K562 (cell line): ENCODE results near the gene ITIH3. TPM values are rescaled to one million over a fixed set of nuclear protein-coding genes. Genes with fewer than 3 reads are reported as not detected.

Source experiments
- HDAC3 ChIP-seq: fragments of 450-650 bp; IDR thresholded peaks from 2 replicates; pipeline ENCODE4 v1.6.1; 2018; ENCODE audit warnings: borderline replicate concordance, mild to moderate bottlenecking, moderate library complexity; ENCODE audit not compliant: partially characterized antibody
- IRF9 ChIP-seq: fragments of 450-650 bp; IDR thresholded peaks from 2 replicates; pipeline ENCODE4 v1.6.1; 2016; ENCODE audit warnings: missing biosample characterization, missing genetic modification characterization
- KLF10 ChIP-seq: fragments of 250-450 bp; sonication (Bioruptor Pico); IDR thresholded peaks from 2 replicates; pipeline ENCODE4 v1.6.1; 2021; ENCODE audit warnings: matching md5 sums
- PHTF2 ChIP-seq: fragments of 250-450 bp; sonication (Bioruptor Pico); IDR thresholded peaks from 2 replicates; pipeline ENCODE4 v1.5.0; 2021; ENCODE audit warnings: mild to moderate bottlenecking
- SMAD1 ChIP-seq: fragments of 150-350 bp; IDR thresholded peaks from 2 replicates; pipeline ENCODE4 v1.6.1; 2014; ENCODE audit warnings: low read length, low read depth; ENCODE audit not compliant: partially characterized antibody
- SNIP1 ChIP-seq: fragments of 450-650 bp; IDR thresholded peaks from 2 replicates; pipeline ENCODE4 v1.7.1; 2017; ENCODE audit warnings: low read depth, mild to moderate bottlenecking
- SP2 ChIP-seq: IDR thresholded peaks from 2 replicates; pipeline ENCODE4 v1.6.1; 2011; ENCODE audit warnings: mild to moderate bottlenecking, low read depth, low read length, moderate library complexity; ENCODE audit not compliant: poor library complexity, severe bottlenecking; ENCODE audit errors: extremely low read depth
- ZBED1 ChIP-seq: IDR thresholded peaks from 2 replicates; pipeline ENCODE4 v1.6.1; 2014
- ZHX1 ChIP-seq: fragments of 150-350 bp; conservative IDR thresholded peaks from 2 replicates; pipeline ENCODE4 v1.6.1; 2014; ENCODE audit warnings: low read length
- ZNF134 ChIP-seq: fragments of 250-450 bp; sonication (Bioruptor Pico); conservative IDR thresholded peaks from 2 replicates; pipeline ENCODE4 v1.4.0; 2020
- polyA plus RNA-seq, 8 experiments: library from polyadenylated mRNA; depleted of rRNA in 4 of 8; stranded (reverse) in 5 of 8; unstranded in 3 of 8; fragments of >200 nt; fragmentation: Nextera tagmentation in 2 of 8; fragmentation: Illumina TruSeq in 1 of 8; extraction: Ambion mirVana in 2 of 8; extraction: Trizol in 1 of 8; gene quantifications; 2 replicates each; pipeline versions ENCODE4 v1.2.1 to v1.2.3, GENCODE V29; 2011 to 2014; ENCODE audit warnings: inconsistent platforms in 1 of 8, missing spikeins in 1 of 8
- total RNA-seq, 7 experiments: library from RNA; depleted of rRNA in 6 of 7; stranded (reverse); fragments of >200 nt in 6 of 7; fragmentation: Illumina TruSeq in 2 of 7; extraction: Trizol in 2 of 7; gene quantifications; 2 replicates each; pipeline versions ENCODE4 v1.2.1 to v1.2.3, GENCODE V29; 2011 to 2021; ENCODE audit warnings: low replicate concordance in 1 of 7

ITIH3 gene
- total and polyA plus RNA-seq, 9 of the 15 experiments (the other 6 are each of a cell fraction or from before 2014, with no cell fraction given), result 0.07 to 0.35 TPM; not detected in 7

GRCh38 chr3:52857133-52857532 lies 62.5 kb downstream of the ITIH3 start (continued):
- TF ChIP-seq ZHX1 (no peak), IRF9 (tag) (no peak), ZBED1 (no peak), ZNF134 (CRISPR knock-in tag) (no peak), SP2 (no peak), PHTF2 (CRISPR knock-in tag) (no peak), SMAD1 (no peak), SNIP1 (no peak), HDAC3 (no peak), KLF10 (CRISPR knock-in tag) (no peak)
- TF ChIP-seq, all 486 proteins: peak for 0
